ENCODE data around the gene OR4C6.
A peak's percentile ranks its signal among the peaks of the same experiment; 100 is the strongest.

Gene OR4C6

DNA sequence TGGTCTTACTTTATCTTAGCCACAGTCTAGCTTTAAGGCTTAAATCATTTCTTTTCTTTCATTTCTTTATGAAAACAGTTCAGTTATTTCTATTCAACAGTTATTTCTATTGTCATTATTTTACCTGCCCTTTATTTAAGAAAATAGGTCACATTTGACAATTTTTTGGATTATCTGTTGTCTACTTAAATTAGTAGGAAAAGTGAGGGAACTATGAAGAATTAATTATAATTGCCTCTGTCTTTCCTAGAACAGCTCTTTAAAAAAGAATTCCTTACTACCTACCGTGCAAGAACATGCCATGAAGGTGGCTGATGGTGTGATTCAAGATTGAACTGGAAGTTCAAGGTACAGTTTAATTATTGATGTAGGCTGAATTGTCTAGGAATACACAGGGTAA, at the start of gene OR4C6:
TSS of gene OR4C6 (plus strand) at position 301 of the 400 bp plus-strand sequence. CDS start 2,966 bp downstream, outside the sequence.
- DNase-seq (ENCODE audit: low spot score) (no peak), FAIRE-seq (no peak)

DNA sequence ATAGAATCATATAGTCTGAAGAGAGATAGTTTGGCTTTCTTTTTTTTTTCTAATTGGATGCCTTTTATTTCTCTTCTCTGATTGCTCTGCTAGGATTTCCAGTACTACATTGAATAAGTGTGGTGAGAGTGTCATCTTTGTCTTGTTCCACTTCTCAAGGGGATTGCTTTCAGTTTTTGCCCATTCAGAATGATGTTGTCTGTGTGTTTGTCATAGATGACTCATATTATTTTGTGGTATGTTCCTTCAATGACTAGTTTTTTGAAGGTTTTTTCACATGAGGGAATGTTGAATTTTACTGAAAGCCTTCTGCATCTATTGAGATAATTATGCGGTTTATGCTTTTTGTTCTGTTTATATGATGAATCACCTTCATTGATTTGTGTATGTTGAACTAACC, 37.5 kb upstream of the OR4C6 start:
- FAIRE-seq (no peak), DNase-seq (ENCODE audit: low spot score) (no peak)

DNA sequence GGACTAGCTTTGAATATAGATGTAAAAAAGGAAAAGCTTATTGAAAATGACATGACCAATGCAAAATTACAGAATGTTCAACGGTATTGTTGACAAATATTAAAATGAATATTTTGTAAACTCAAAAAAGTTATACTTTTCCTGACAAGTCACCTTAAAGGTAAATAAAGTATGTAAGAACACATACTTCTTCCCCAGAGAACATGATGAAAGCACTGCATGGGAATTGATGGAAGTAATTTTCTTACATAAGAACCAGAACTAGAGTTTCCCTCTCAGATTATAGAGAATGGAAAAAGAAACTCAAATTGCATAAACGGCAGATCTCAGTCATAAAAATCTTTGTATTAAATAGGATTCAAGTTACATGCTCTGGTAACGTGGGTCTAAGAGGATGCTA, 27.2 kb upstream of the OR4C6 start, which contains the start of gene OR4P4:
TSS of gene OR4P4 (plus strand) at position 301 of the 400 bp plus-strand sequence.
- no peak for FAIRE-seq
- no peak for DNase-seq (ENCODE audit: low spot score)

DNA sequence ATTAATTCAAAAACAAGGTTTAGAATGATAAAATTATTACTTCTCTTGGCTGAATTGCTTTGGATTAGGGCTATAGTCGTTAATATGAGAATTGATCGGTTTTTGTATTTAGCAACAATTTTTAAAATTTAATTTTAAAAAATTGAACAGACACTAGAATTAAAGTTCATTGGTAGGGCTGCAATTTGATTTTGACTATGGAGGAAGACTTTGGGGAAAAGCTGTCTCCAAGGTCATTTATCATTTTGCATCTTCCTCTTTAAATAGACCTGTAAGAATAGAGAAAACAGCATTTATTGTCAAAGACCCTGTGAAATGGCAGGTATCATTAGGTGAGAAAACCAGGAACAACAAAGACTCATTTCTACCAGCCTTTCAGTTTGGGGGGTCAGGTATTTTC, 14.0 kb upstream of the OR4C6 start, which contains the start of gene OR4S2:
TSS of gene OR4S2 (plus strand) at position 301 of the 400 bp plus-strand sequence. CDS start 2,577 bp downstream, outside the sequence.
- FAIRE-seq (no peak), DNase-seq (ENCODE audit: low spot score) (no peak)

DNA sequence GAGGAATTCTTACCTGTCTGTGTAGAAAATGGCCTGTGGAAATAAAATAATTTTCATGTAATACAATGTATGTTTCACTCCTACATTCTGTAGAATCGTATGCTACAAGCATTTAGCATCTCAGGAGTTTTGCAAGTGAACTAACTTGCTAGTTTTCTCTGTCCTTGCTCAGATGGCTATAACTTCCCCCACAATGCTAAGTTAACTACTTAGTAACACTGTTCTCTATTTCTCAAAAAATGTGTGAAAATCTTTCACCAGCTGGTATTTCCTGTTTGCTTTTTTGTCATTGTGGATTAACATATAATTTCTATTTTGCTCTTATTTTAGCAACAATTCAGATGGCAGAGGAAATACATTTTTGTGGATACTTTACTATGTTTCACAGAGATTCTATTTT, 9.4 kb upstream of the OR4C6 start:
- FAIRE-seq: no peak

DNA sequence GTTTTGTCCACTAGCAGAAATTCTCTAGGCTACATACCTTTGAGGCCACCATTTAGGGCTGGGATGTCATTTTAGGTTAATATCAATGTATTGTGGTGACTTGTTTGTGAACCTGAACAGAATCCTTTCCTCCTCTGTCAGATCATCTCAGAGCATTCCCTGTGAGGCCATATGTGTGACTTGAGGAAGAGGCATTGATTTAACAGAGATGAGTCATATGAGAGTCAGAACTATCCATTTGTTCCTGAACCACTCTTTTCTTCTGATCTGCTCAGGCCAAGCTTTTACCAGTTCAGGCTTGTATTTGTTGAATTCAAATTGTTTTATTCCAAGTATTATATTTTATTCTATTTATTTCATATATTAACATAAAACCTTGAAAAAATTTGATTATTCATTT, 6.9 kb upstream of the OR4C6 start:
- DNase-seq (ENCODE audit: low spot score) (no peak), FAIRE-seq (no peak)

More for the DNA sequence above, 9.4 kb upstream of the OR4C6 start:
- DNase-seq (ENCODE audit: low spot score): no peak

DNA sequence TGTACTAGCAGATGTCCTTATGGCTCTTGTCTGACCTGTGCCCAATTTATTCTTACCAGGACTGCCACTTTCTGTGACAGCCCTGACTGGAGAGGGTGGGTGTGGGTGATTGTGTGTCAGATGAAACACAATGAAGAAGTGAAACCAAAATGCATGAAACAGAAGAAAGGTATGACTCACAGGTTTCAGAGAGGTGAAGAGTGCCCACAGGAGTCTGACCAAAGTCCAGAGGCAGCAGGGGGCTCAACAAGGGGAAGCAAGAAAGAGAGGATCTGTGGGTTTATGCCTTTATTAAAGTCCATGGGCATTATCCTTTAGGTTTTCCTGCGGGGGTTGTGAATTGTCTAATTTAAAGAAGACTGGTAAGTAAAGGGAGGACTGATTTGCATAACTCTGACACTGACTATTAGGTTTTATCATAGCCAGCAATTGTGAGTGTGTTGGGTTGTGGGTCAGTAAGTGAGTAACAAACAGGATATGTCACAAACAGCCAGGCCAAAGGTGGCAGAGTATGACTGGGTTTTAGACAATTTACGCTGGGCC, 3.9 kb upstream of the OR4C6 start:
- FAIRE-seq (no peak), DNase-seq (ENCODE audit: low spot score) (peak; percentile 12)

DNA sequence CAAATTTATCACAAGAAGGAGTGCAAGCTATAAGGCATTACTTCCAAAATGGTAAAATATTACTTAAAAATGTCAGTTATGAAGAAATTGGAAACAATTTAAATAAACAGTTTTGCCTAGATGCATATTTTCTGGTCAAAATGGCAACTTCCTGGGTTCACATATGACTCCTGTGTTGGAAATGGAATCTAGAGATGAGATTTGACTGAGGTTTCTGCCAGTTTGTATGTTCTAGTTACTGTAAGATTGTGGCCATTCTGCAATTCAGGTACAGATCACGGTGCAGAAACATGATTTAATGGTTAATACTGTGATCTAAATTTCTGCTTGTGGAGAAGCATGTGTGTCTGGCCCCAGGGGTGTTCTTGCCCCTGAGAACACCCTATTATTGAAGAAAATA, 3.4 kb upstream of the OR4C6 start:
- DNase-seq (ENCODE audit: low spot score): no peak
- FAIRE-seq: no peak

DNA sequence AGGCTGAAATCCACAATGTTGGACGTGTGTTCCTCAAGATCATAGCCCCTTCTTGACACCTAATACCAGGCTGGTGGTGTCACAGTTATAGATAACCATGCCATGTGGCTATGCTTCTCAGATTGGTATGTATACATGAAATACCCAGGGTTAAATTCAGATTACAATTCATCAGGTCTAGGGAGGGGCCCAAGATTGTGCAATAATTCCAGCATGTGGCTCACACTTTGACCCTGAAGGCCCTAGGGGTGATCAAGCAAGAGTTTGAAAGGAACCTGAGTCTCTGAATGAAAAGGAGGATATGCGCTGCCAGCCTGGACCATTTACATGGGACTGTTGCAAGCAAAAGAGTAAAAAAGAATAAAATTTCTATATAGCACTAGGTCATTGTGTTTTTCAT, 7.4 kb downstream of the OR4C6 start:
- no peak for FAIRE-seq
- DNase-seq (ENCODE audit: low spot score): no peak

DNA sequence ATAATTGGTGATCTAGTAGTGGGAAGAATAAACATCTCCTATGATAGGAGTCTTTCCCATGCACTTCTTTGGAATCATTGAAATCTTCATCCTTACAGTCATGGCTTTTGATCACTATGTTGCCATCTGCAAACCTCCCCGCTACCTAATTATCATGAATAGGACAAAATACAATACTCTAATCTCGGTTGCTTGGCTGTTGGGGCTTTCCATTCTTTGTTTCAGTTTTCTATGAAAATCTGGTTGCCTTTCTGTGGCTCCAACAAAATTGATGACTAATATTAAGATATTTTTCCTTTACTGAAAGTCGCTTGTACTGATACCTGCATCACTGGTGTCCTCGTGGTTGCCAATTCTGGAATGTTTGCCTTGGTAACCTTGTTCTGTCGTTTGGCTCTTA, 11.9 kb downstream of the OR4C6 start:
- FAIRE-seq (no peak), DNase-seq (ENCODE audit: low spot score) (no peak)

DNA sequence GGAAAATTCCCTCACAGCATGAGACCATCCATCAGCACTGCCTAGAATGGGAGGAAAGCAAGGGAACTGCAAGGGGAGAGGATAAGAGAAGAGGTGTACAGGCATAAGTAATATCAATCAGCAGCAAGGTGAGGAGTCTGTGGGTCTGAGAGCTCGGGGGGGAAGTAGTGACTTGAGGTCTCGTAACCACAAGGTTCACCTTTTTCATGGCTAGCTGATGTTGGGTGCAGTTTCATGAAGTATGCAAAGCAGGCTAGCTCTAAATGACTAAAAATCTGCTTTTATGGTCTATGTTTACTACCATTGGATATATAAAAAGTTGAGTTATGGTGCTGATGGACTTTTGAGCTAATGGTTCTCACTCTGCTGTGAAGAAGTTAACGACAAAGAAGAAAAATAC, 35.8 kb downstream of the OR4C6 start:
- FAIRE-seq (no peak), DNase-seq (ENCODE audit: low spot score) (no peak)

DNA sequence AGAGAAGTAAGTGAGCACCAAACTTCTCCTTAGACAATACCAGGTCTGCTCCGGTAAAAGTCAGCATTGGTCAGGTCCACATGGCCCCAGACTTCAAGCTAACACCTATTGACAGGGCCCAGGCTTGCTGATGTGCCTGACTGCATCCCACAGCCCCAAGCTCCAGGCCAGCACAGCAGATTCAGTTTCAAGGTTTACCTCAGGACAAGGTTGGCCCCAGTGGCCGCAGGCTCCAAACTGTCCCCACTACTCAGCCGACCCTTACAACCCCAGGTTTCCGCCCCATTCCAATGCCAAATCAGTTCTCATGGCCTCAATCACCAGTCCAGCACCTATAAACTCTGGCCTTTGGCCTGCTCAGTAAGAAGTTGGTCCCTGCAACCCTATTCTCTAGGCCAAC, 39.4 kb downstream of the OR4C6 start:
- FAIRE-seq: no peak
- no peak for DNase-seq (ENCODE audit: low spot score)

DNA sequence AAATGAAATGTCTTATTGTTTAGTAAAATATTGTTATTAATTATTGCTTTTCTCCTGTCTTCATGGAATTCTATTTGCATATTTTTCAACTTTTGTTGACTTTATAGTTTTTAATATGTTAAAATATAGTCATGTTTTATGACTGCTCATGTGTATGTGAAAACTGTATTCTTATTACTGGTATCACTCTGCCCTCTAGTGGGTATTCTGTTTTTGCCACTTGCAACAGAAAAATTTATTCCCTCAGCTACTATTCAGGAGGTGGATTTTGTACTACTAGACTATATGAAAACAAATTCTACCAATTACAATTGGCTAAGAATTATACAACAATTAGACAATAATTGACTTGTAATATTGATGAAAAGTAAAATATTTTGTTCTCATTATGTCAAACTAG, 45.0 kb downstream of the OR4C6 start:
- FAIRE-seq (peak; percentile 72), DNase-seq (ENCODE audit: low spot score) (peak; percentile 25)

DNA sequence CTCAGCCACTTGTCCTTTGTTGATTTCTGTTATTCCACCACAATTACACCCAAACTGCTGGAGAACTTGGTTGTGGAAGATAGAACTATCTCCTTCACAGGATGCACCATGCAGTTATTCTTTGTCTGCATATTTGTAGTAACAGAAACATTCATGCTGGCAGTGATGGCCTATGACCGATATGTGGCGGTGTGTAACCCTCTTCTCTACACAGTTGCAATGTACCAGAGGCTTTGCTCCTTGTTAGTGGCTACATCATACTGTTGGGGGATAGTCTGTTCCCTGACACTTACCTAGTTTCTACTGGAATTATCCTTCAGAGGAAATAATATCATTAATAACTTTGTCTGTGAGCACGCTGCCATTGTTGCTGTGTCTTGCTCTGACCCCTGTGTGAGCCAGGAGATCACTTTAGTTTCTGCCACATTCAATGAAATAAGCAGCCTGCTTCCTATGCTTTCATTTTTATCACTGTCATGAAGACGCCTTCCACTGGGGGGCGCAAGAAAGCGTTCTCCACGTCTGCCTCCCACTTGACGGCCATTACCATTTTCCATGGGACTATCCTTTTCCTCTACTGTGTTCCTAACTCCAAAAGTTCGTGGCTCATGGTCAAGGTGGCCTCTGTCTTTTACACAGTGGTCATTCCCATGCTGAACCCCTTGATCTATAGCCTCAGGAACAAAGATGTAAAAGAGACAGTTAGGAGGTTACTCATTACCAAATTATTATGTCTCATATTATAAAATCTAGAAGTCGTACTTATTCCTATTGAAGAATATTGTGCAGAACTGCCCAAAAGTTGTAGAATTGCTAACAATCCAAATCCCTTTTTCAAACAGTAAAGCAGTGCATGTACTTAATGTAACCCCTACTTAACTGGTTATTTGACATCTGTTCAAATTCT, 53.2 kb downstream of the OR4C6 start:
- DNase-seq (ENCODE audit: low spot score): no peak

More for the DNA sequence above, 53.2 kb downstream of the OR4C6 start:
- FAIRE-seq: no peak
